GM23338 (cell line): ENCODE measurements around the gene STK24. TPM values are rescaled to one million over a fixed set of nuclear protein-coding genes. Genes with fewer than 3 reads are reported as not detected.

ENCODE experiments used
- ATAC-seq: fragments of 200-7000 bp; cut with Tn5 transposase; 3 replicates; pipeline ENCODE4 v1.9.1; 2020
- DNase-seq: peaks from one replicate; pipeline ENCODE4 v3.0.0-alpha.2; 2015; ENCODE audit warnings: low spot score
- H2AFZ ChIP-seq: fragments of 200-600 bp; sonication (generic); 2 replicates; pipeline ENCODE4 v1.8.0; 2016; ENCODE audit warnings: antibody characterized with exemption, mild to moderate bottlenecking, moderate library complexity
- H3F3A ChIP-seq: fragments of 200-600 bp; sonication (generic); replicated peaks from 2 replicates; pipeline ENCODE4 v1.8.0; 2017; ENCODE audit warnings: antibody characterized with exemption, mixed run types, low read depth
- H3K27ac ChIP-seq: fragments of 200-600 bp; sonication (generic); 2 replicates; pipeline ENCODE4 v1.6.1; 2016; ENCODE audit warnings: low read depth
- H3K27me3 ChIP-seq: fragments of 200-600 bp; sonication (generic); 2 replicates; pipeline ENCODE4 v1.8.0; 2016; ENCODE audit warnings: mild to moderate bottlenecking, mixed run types, moderate library complexity; ENCODE audit not compliant: insufficient read depth
- H3K36me3 ChIP-seq: fragments of 200-600 bp; sonication (generic); 2 replicates; pipeline ENCODE4 v1.8.0; 2016; ENCODE audit warnings: mild to moderate bottlenecking; ENCODE audit not compliant: insufficient read depth
- H3K4me1 ChIP-seq: fragments of 200-600 bp; sonication (generic); 2 replicates; pipeline ENCODE4 v1.8.0; 2016; ENCODE audit warnings: mild to moderate bottlenecking, moderate library complexity; ENCODE audit not compliant: insufficient read depth
- H3K4me2 ChIP-seq: fragments of 200-600 bp; sonication (generic); 2 replicates; pipeline ENCODE4 v1.7.1; 2017; ENCODE audit warnings: mixed run types
- H3K4me3 ChIP-seq: fragments of 200-600 bp; sonication (generic); 2 replicates; pipeline ENCODE4 v1.6.1; 2016; ENCODE audit warnings: mixed run types
- H3K79me2 ChIP-seq: fragments of 200-600 bp; sonication (generic); replicated peaks from 2 replicates; pipeline ENCODE4 v1.8.0; 2017; ENCODE audit warnings: mild to moderate bottlenecking; ENCODE audit not compliant: insufficient read depth
- H3K9me2 ChIP-seq: fragments of 200-600 bp; sonication (generic); 2 replicates; pipeline ENCODE4 v1.8.0; 2017; ENCODE audit not compliant: insufficient read depth
- H4K20me1 ChIP-seq: fragments of 200-600 bp; sonication (generic); replicated peaks from 2 replicates; pipeline ENCODE4 v1.8.0; 2017; ENCODE audit warnings: mild to moderate bottlenecking; ENCODE audit not compliant: insufficient read depth
- H3K27ac Mint-ChIP-seq: 2 replicates; pipeline ENCODE4 v1.8.0; 2020; ENCODE audit warnings: inconsistent platforms, mild to moderate bottlenecking, moderate library complexity, mixed read lengths
- H3K27me3 Mint-ChIP-seq: 3 replicates; pipeline ENCODE4 v1.8.0; 2022; ENCODE audit warnings: low read depth, mild to moderate bottlenecking, moderate library complexity, mixed read lengths, inconsistent platforms; ENCODE audit not compliant: insufficient read depth, poor library complexity
- H3K36me3 Mint-ChIP-seq: 3 replicates; pipeline ENCODE4 v1.8.0; 2021; ENCODE audit warnings: low read depth, mild to moderate bottlenecking, inconsistent platforms, moderate library complexity, mixed read lengths
- H3K4me1 Mint-ChIP-seq: 3 replicates; pipeline ENCODE4 v1.8.0; 2020; ENCODE audit warnings: mild to moderate bottlenecking, inconsistent platforms, mixed read lengths
- H3K4me3 Mint-ChIP-seq: 3 replicates; pipeline ENCODE4 v1.8.0; 2021; ENCODE audit warnings: moderate library complexity, mild to moderate bottlenecking, inconsistent platforms, mixed read lengths
- H3K9me3 Mint-ChIP-seq: 3 replicates; pipeline ENCODE4 v1.8.0; 2020; ENCODE audit warnings: moderate library complexity, mild to moderate bottlenecking, inconsistent platforms, mixed read lengths
- CREB1 ChIP-seq: fragments of 250-450 bp; sonication (Bioruptor Pico); IDR thresholded peaks from 2 replicates; pipeline ENCODE4 v1.5.0; 2020; ENCODE audit warnings: low read depth, mild to moderate bottlenecking, moderate library complexity
- CTCF ChIP-seq, 2 experiments: fragments of 200-600 bp in 1 of 2; sonication (generic) in 1 of 2; conservative IDR thresholded peaks; 2 replicates each; pipeline versions ENCODE4 v1.5.1 to v1.6.1; 2016 to 2017; ENCODE audit warnings: antibody characterized with exemption in 2 of 2, low read depth in 2 of 2, mild to moderate bottlenecking in 2 of 2, moderate library complexity in 1 of 2
- ETS1 ChIP-seq: IDR thresholded peaks from 2 replicates; pipeline ENCODE4 v1.6.1; 2016; ENCODE audit warnings: antibody characterized with exemption
- EZH2phosphoT487 ChIP-seq: fragments of 200-600 bp; sonication (generic); IDR thresholded peaks from one replicate; pipeline ENCODE4 v1.8.1; 2018; ENCODE audit warnings: antibody characterized with exemption; ENCODE audit not compliant: unreplicated experiment
- JUNB ChIP-seq: IDR thresholded peaks from one replicate; pipeline ENCODE4 v1.6.1; 2016; ENCODE audit warnings: antibody characterized with exemption; ENCODE audit not compliant: unreplicated experiment
- NANOG ChIP-seq: IDR thresholded peaks from 2 replicates; pipeline ENCODE4 v1.6.1; 2016; ENCODE audit warnings: antibody characterized with exemption, borderline replicate concordance
- POLR2AphosphoS5 ChIP-seq: IDR thresholded peaks from 2 replicates; pipeline ENCODE4 v1.6.1; 2016; ENCODE audit warnings: antibody characterized with exemption, low read depth
- REST ChIP-seq: IDR thresholded peaks from one replicate; pipeline ENCODE4 v1.6.1; 2018; ENCODE audit warnings: antibody characterized with exemption; ENCODE audit not compliant: unreplicated experiment
- STAT1 ChIP-seq: IDR thresholded peaks from one replicate; pipeline ENCODE4 v1.6.1; 2016; ENCODE audit warnings: antibody characterized with exemption; ENCODE audit not compliant: unreplicated experiment
- ZNF114 ChIP-seq: fragments of 250-450 bp; sonication (Bioruptor Pico); IDR thresholded peaks from 2 replicates; pipeline ENCODE4 v1.5.0; 2020; ENCODE audit warnings: mild to moderate bottlenecking, moderate library complexity
- ZNF462 ChIP-seq: fragments of 250-450 bp; sonication (Bioruptor Pico); IDR thresholded peaks from 2 replicates; pipeline ENCODE4 v1.5.0; 2020; ENCODE audit warnings: mild to moderate bottlenecking, moderate library complexity
- polyA plus RNA-seq: library from polyadenylated mRNA; unstranded; fragments of >200 nt; fragmentation: Nextera tagmentation; extraction: Ambion mirVana; gene quantifications from 2 replicates; pipeline ENCODE4 v1.2.1, GENCODE V29; 2016
- total RNA-seq: library from RNA; depleted of rRNA; stranded (reverse); fragments of >200 nt; shearing (Covaris generic); gene quantifications from 2 replicates; pipeline ENCODE4 v1.2.3, GENCODE V29; 2014

The STK24 gene
- total and polyA plus RNA-seq, 2 experiments from 2014 or later = 56.5 to 144 TPM

GRCh38 chr13:98420554-98421175 lies 156.2 kb downstream of the STK24 start (continued):
- no peak for TF ChIP-seq JUNB
- TF ChIP-seq CREB1 (CRISPR knock-in tag) = no peak

GRCh38 chr13:98419786-98420553 lies 156.9 kb downstream of the STK24 start:
- Histone ChIP-seq H3F3A (no peaks in the 10 kb centered on the region), H3K9me2 (no peaks in the 10 kb centered on the region), H3K4me3 (no peak overlapping the region), H3K27ac (no peak overlapping the region), H3K79me2 (no peaks in the 10 kb centered on the region), H3K36me3 (no peaks in the 10 kb centered on the region), H3K4me2 (no peak overlapping the region), H3K4me1 (no peaks in the 10 kb centered on the region), H2AFZ (no peak overlapping the region), H4K20me1 (no peaks in the 10 kb centered on the region), H3K27me3 (no peaks in the 10 kb centered on the region)
- ATAC-seq (no peak), DNase-seq (no peak)
- Mint-ChIP-seq H3K27ac (no peak overlapping the region), H3K9me3 (no peaks in the 10 kb centered on the region), H3K4me1 (no peaks in the 10 kb centered on the region), H3K36me3 (peaks cover 39% of the 10 kb centered on the region; the same call in 2 of the 3 replicates), H3K27me3 (no peaks in the 10 kb centered on the region), H3K4me3 (no peak overlapping the region)
- TF ChIP-seq JUNB = no peak
- TF ChIP-seq CREB1 (CRISPR knock-in tag) = no peak
- no peak for TF ChIP-seq ZNF462
- no peak for TF ChIP-seq NANOG
- no peak for TF ChIP-seq REST
- TF ChIP-seq EZH2phosphoT487 = no peak
- no peak for TF ChIP-seq POLR2AphosphoS5
- no peak for TF ChIP-seq ZNF114 (CRISPR knock-in tag)
- no peak for TF ChIP-seq STAT1
- TF ChIP-seq CTCF (conservative IDR thresholded peaks at IDR 0.05; ENCODE audit: low read depth in 2 of 2) = no peak
- no peak for TF ChIP-seq ETS1
